IMR-90 (cell line): ENCODE data around the gene SPATA12. TPM values are rescaled to one million over a fixed set of nuclear protein-coding genes. Genes with fewer than 3 reads are reported as not detected.

ENCODE experiments used
- ATAC-seq: fragments of 200-7000 bp; cut with Tn5 transposase; 2 replicates; pipeline ENCODE4 v1.9.1; 2020; ENCODE audit warnings: low read depth, mild to moderate bottlenecking, moderate library complexity
- BruUV-seq: library from RNA; stranded (reverse); fragments of 400-500 nt; replicated peaks from 2 replicates; lab custom pipeline; 2021; lab: Mats Ljungman, UMichigan
- CTCF ChIA-PET: fragments of 300-600 bp; formaldehyde crosslinking; extraction: SDS; loops from one replicate; lab custom pipeline; 2021; ENCODE audit warnings: antibody characterized with exemption; lab: Yijun Ruan, JAX
- POLR2A ChIA-PET: fragments of 300-600 bp; sonication (Branson Sonifier 250); formaldehyde crosslinking; loops from one replicate; lab custom pipeline; 2022; ENCODE audit warnings: antibody characterized with exemption; ENCODE audit not compliant: unreplicated experiment; lab: Charles Lee
- DNase-seq: peaks from one replicate; pipeline ENCODE4 v3.0.0; 2013
- H2AFZ ChIP-seq: replicated peaks from 2 replicates; pipeline ENCODE3; 2013; ENCODE audit warnings: low read length, mild to moderate bottlenecking; ENCODE audit not compliant: poor library complexity
- H2AK5ac ChIP-seq: 2 replicates; pipeline ENCODE4 v1.6.1; 2013; ENCODE audit warnings: low read depth, low read length, inconsistent platforms
- H2AK9ac ChIP-seq: replicated peaks from 2 replicates; pipeline ENCODE3; 2013; ENCODE audit warnings: mild to moderate bottlenecking, low read depth, low read length, moderate library complexity; ENCODE audit not compliant: poor library complexity
- H2BK120ac ChIP-seq: 2 replicates; pipeline ENCODE4 v1.6.1; 2013; ENCODE audit warnings: low read depth, low read length, inconsistent platforms
- H2BK15ac ChIP-seq: 3 replicates; pipeline ENCODE4 v1.6.1; 2013; ENCODE audit warnings: low read depth, low read length, inconsistent platforms
- H2BK20ac ChIP-seq: 2 replicates; pipeline ENCODE4 v1.6.1; 2013; ENCODE audit warnings: low read depth, mild to moderate bottlenecking, inconsistent platforms, low read length, moderate library complexity
- H2BK5ac ChIP-seq: 2 replicates; pipeline ENCODE4 v1.6.1; 2013; ENCODE audit warnings: mild to moderate bottlenecking, low read depth, low read length, inconsistent platforms; ENCODE audit not compliant: poor library complexity, severe bottlenecking
- H3K14ac ChIP-seq: replicated peaks from 2 replicates; pipeline ENCODE4 v1.6.1; 2013; ENCODE audit warnings: low read depth, low read length, inconsistent platforms
- H3K18ac ChIP-seq: 2 replicates; pipeline ENCODE4 v1.6.1; 2013; ENCODE audit warnings: low read depth, low read length, control low read depth
- H3K23ac ChIP-seq: 2 replicates; pipeline ENCODE4 v1.6.1; 2013; ENCODE audit warnings: low read depth, low read length, inconsistent platforms
- H3K27ac ChIP-seq: 2 replicates; pipeline ENCODE4 v1.5.1; 2013; ENCODE audit warnings: mild to moderate bottlenecking, control low read depth, low read length; ENCODE audit not compliant: insufficient read depth
- H3K27me3 ChIP-seq: 2 replicates; pipeline ENCODE4 v1.6.1; 2013; ENCODE audit warnings: low read length; ENCODE audit not compliant: control insufficient read depth, insufficient read depth
- H3K36me3 ChIP-seq: 2 replicates; pipeline ENCODE4 v1.6.1; 2013; ENCODE audit warnings: low read length, mixed read lengths; ENCODE audit not compliant: control insufficient read depth, insufficient read depth
- H3K4ac ChIP-seq: 2 replicates; pipeline ENCODE4 v1.6.1; 2013; ENCODE audit warnings: low read depth, low read length, inconsistent platforms
- H3K4me1 ChIP-seq: 2 replicates; pipeline ENCODE4 v1.6.1; 2013; ENCODE audit warnings: low read length, mixed read lengths; ENCODE audit not compliant: control insufficient read depth, insufficient read depth
- H3K4me2 ChIP-seq: 2 replicates; pipeline ENCODE4 v1.6.1; 2013; ENCODE audit warnings: low read depth, mild to moderate bottlenecking, control low read depth, low read length, moderate library complexity
- H3K4me3 ChIP-seq: 2 replicates; pipeline ENCODE4 v1.5.1; 2013; ENCODE audit warnings: low read depth, mild to moderate bottlenecking, control low read depth, low read length, moderate library complexity; ENCODE audit not compliant: insufficient read depth
- H3K56ac ChIP-seq: 2 replicates; pipeline ENCODE4 v1.6.1; 2013; ENCODE audit warnings: low read length, inconsistent platforms; ENCODE audit not compliant: insufficient read depth; ENCODE audit errors: extremely low read depth
- H3K79me1 ChIP-seq, 2 experiments: 2 replicates each; pipeline ENCODE4 v1.6.1; 2013; ENCODE audit warnings: low read length in 2 of 2, inconsistent platforms in 1 of 2, low read depth in 1 of 2
- H3K9ac ChIP-seq: 2 replicates; pipeline ENCODE4 v1.6.1; 2013; ENCODE audit warnings: low read depth, low read length, control low read depth
- H3K9me1 ChIP-seq: 2 replicates; pipeline ENCODE4 v1.6.1; 2013; ENCODE audit warnings: low read length, inconsistent platforms; ENCODE audit not compliant: insufficient read depth
- H3K9me3 ChIP-seq: 2 replicates; pipeline ENCODE4 v1.6.1; 2013; ENCODE audit warnings: low read length; ENCODE audit not compliant: control insufficient read depth, insufficient read depth
- H4K20me1 ChIP-seq: 2 replicates; pipeline ENCODE4 v1.6.1; 2013; ENCODE audit warnings: low read length, inconsistent platforms; ENCODE audit not compliant: insufficient read depth
- H4K5ac ChIP-seq: 2 replicates; pipeline ENCODE4 v1.6.1; 2013; ENCODE audit warnings: mild to moderate bottlenecking, low read depth, low read length, control low read depth
- H4K8ac ChIP-seq, 2 experiments: 2 replicates each; pipeline ENCODE4 v1.6.1; 2013; ENCODE audit warnings: low read depth in 2 of 2, low read length in 2 of 2, control low read depth in 1 of 2, inconsistent platforms in 1 of 2
- H4K91ac ChIP-seq: 2 replicates; pipeline ENCODE4 v1.6.1; 2013; ENCODE audit warnings: low read depth, low read length, inconsistent platforms; ENCODE audit not compliant: insufficient read depth
- CEBPB ChIP-seq: IDR thresholded peaks from 2 replicates; pipeline ENCODE4 v1.6.1; 2012; ENCODE audit warnings: low read depth, low read length, improper control_type of control experiment
- FOS ChIP-seq: fragments of 150-350 bp; IDR thresholded peaks from 2 replicates; pipeline ENCODE4 v1.6.1; 2016; ENCODE audit warnings: low read depth, low read length
- MAFK ChIP-seq: IDR thresholded peaks from 2 replicates; pipeline ENCODE4 v1.6.1; 2012; ENCODE audit warnings: low read depth, low read length, improper control_type of control experiment
- MAZ ChIP-seq: IDR thresholded peaks from 2 replicates; pipeline ENCODE4 v1.6.1; 2012; ENCODE audit warnings: low read depth, mild to moderate bottlenecking, low read length, improper control_type of control experiment, moderate library complexity, borderline replicate concordance
- MXI1 ChIP-seq: IDR thresholded peaks from 2 replicates; pipeline ENCODE4 v1.6.1; 2012; ENCODE audit warnings: low read depth, mild to moderate bottlenecking, low read length, moderate library complexity, borderline replicate concordance
- WGBS, 2 experiments: methylation state at CpG; one replicate each; pipeline versions ENCODE4 v1.1.5 to v1.1.7; 2013; ENCODE audit warnings: missing lambda C conversion rate in 2 of 2; ENCODE audit not compliant: insufficient read length in 1 of 2; ENCODE audit errors: extremely low coverage in 2 of 2; 5-methylcytosine and 5-hydroxymethylcytosine counted together
- dilution Hi-C: fragments of 300-500 bp; cut with HindIII; formaldehyde crosslinking; loops from one replicate; pipeline ENCODE4 v1.14.3; 2018; ENCODE audit warnings: low sequenced_read_pairs; ENCODE audit not compliant: unreplicated experiment
- in situ Hi-C: fragments of 300-500 bp; cut with MboI; formaldehyde crosslinking; loops from 3 replicates; pipeline ENCODE4 v1.14.3; 2019; ENCODE audit warnings: low sequenced_read_pairs, inconsistent platforms, mixed read lengths
- intact Hi-C: fragments of 100-400 bp; cut with micrococcal nuclease; formaldehyde crosslinking; loops from 2 replicates; pipeline ENCODE4 v1.10.0; 2022
- polyA plus RNA-seq, 3 experiments: library from polyadenylated mRNA; depleted of rRNA; stranded (reverse); fragments of >200 nt; gene quantifications; 2 replicates each; pipeline ENCODE4 v1.2.3, GENCODE V29; 2012; ENCODE audit warnings: low replicate concordance in 1 of 3
- total RNA-seq: library from RNA; depleted of rRNA; stranded (reverse); fragments of >200 nt; gene quantifications from 2 replicates; pipeline ENCODE4 v1.2.3, GENCODE V29; 2012
- TF ChIP-seq, protein P1 (sequence below): conservative IDR thresholded peaks from 2 replicates; pipeline ENCODE4 v1.5.1; 2012; ENCODE audit warnings: mild to moderate bottlenecking, low read depth, low read length, improper control_type of control experiment

The SPATA12 gene
- total and polyA plus RNA-seq, 2 of the 4 experiments (the other 2 are of a cell fraction), result under 0.01 TPM; not detected in 1

DNA sequence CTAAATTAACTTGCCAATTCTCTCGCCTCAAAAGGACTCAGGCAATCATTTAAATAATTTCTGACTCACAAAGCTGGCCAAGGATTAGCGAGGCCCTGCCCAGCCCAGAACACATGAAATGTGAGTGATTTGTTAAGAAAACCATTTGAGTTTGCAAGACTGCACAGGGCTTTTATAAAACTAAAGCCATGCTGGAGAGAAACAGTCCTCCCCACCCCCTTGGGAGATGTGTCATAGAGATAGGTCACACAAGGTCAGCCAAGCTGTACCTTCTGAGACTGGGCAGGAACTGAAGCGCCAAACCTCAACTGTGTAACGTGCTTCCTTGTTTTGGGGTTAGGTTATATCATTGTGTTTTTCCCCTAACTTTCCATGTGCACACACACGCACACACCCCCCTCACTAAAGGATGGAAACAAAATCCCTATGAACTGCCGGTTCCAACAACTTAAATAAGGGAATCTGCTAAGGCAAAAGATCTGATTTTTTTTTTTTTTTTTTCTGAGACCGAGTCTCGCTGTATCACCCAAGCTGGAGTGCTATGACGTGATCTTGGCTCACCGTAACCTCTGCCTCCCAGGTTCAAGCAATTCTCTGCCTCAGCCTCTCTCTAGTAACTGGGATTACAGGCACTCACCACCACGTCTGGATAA, 8.1 kb downstream of the SPATA12 start:
- Histone ChIP-seq H4K20me1 (no peaks in the 10 kb centered on the region), H2BK120ac (no peak overlapping the region), H3K27me3 (no peaks in the 10 kb centered on the region), H2AK9ac (no peak overlapping the region), H3K4me2 (no peak overlapping the region; the same call in 1 of the 2 replicates), H2BK15ac (no peak overlapping the region), H3K9me3 (no peaks in the 10 kb centered on the region), H3K14ac (no peak overlapping the region; the same call in 1 of the 2 replicates), H3K4ac (no peak overlapping the region), H2AFZ (peak overlapping the region; percentile 2), H3K4me3 (no peak overlapping the region), H3K36me3 (no peaks in the 10 kb centered on the region), H3K56ac (no peak overlapping the region), H3K79me1 (no peaks in the 10 kb centered on the region), H4K8ac (no peak overlapping the region), H4K91ac (no peak overlapping the region), H2AK5ac (no peak overlapping the region), H3K9me1 (no peaks in the 10 kb centered on the region), H3K27ac (no peak overlapping the region), H3K4me1 (peaks cover 2% of the 10 kb centered on the region; the same call in 1 of the 2 replicates), H3K18ac (no peak overlapping the region), H4K5ac (no peak overlapping the region), H3K9ac (no peak overlapping the region), H2BK20ac (no peak overlapping the region), H2BK5ac (no peak overlapping the region), H3K23ac (no peak overlapping the region)
- POLR2A ChIA-PET, result no interaction called here
- no TSS peak for BruUV-seq
- ATAC-seq (peak; percentile 91), DNase-seq (peak; percentile 61)
- dilution Hi-C loops (no loop called here), intact Hi-C loops (no loop called here), in situ Hi-C loops (no loop called here)
- CTCF ChIA-PET, result interaction anchor here (0.7 kb wide), 1 partner anchor 39 kb away, joined by 3 read pairs; no protein-coding TSS in a partner anchor
- no peak for TF ChIP-seq FOS
- TF ChIP-seq MAFK, result no peak
- TF ChIP-seq, protein P1, sequence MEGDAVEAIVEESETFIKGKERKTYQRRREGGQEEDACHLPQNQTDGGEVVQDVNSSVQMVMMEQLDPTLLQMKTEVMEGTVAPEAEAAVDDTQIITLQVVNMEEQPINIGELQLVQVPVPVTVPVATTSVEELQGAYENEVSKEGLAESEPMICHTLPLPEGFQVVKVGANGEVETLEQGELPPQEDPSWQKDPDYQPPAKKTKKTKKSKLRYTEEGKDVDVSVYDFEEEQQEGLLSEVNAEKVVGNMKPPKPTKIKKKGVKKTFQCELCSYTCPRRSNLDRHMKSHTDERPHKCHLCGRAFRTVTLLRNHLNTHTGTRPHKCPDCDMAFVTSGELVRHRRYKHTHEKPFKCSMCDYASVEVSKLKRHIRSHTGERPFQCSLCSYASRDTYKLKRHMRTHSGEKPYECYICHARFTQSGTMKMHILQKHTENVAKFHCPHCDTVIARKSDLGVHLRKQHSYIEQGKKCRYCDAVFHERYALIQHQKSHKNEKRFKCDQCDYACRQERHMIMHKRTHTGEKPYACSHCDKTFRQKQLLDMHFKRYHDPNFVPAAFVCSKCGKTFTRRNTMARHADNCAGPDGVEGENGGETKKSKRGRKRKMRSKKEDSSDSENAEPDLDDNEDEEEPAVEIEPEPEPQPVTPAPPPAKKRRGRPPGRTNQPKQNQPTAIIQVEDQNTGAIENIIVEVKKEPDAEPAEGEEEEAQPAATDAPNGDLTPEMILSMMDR, result no peak
- no peak for TF ChIP-seq CEBPB
- no peak for TF ChIP-seq MAZ
- TF ChIP-seq MXI1, result no peak
- WGBS, 2 experiments, result no CpG with 5 or more reads among the region's 11 CpGs
